Activated CD8-positive, alpha-beta memory T cell treated with anti-CD3 and anti-CD28 coated beads for 36 hours (primary cell): ENCODE data around the gene NTRK1. TPM values are rescaled to one million over a fixed set of nuclear protein-coding genes. Genes with fewer than 3 reads are reported as not detected.

ENCODE experiments used
- CTCF ChIA-PET: fragments of 350-600 bp; sonication (Branson Sonifier 250); formaldehyde crosslinking; loops from one replicate; lab custom pipeline; 2021; ENCODE audit warnings: antibody characterized with exemption; lab: Charles Lee
- POLR2A ChIA-PET: fragments of 350-600 bp; sonication (Branson Sonifier 250); formaldehyde crosslinking; loops from one replicate; lab custom pipeline; 2021; ENCODE audit warnings: antibody characterized with exemption; lab: Charles Lee
- total RNA-seq, 2 experiments: library from RNA; stranded (reverse); gene quantifications; one replicate each; pipeline ENCODE4 v1.2.3, GENCODE V29; 2021

NTRK1 gene
- total RNA-seq, 2 experiments from 2014 or later: 3.5 to 3.6 TPM

GRCh38 chr1:156847591-156848460 is 12.8 kb upstream of the NTRK1 start:
- POLR2A ChIA-PET: interaction anchor here (1.7 kb wide), 1 partner anchor 13 kb away, joined by 9 read pairs; the partner anchor contains the start of gene NTRK1
- CTCF ChIA-PET: interaction anchor here (1.2 to 3.0 kb wide), 7 partner anchors 9 to 158 kb away, joined by 3 to 17 read pairs (median 5); partner anchors contain the start of genes INSRR and NTRK1

DNA sequence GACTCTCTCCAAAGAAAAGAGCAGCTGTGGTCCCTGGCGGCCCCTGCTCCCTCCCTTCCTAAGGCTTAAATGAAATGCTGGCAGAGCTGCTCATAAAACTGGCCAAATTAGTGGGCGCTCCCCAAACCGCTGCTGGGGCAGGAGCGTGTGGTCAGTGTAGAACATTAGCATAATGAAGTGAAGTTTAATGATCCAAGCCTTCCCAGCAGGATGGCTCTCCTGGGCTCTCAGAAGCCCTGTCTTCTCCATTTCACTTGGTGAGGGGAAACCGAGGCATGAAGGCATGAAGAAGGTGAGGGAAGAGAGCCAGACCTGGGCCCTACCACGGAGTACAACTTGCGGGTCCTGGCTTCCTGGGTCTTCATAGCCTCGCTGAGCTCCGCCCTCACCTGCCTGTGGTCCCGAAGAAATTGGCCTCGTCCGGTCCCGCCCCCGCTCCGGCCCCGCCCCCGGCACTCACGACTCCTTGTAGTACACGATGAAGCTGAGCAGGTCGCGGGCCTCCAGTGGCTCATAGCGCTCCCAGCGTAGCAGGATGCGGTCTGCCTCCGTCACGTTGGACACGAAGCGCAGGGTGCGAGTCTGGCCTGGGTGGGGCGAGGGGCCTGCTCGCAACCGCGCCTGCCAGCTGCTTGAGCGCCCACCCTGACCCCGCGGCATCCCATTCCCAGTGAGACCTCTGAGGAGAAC is 12.1 kb upstream of the NTRK1 start:
- CTCF ChIA-PET: interaction anchor here (1.2 to 3.0 kb wide), 6 partner anchors 9 to 159 kb away, joined by 3 to 17 read pairs (median 6); partner anchors contain the start of genes INSRR and NTRK1
- POLR2A ChIA-PET: interaction anchor here (1.7 kb wide), 1 partner anchor 12 kb away, joined by 9 read pairs; the partner anchor contains the start of gene NTRK1

GRCh38 chr1:156849151-156849496 is 11.5 kb upstream of the NTRK1 start:
- POLR2A ChIA-PET: interaction anchor here (1.7 kb wide), 1 partner anchor 11 kb away, joined by 9 read pairs; the partner anchor contains the start of gene NTRK1
- CTCF ChIA-PET: interaction anchor here (1.2 to 3.0 kb wide), 5 partner anchors 9 to 159 kb away, joined by 3 to 17 read pairs (median 9); partner anchors contain the start of genes INSRR and NTRK1

DNA sequence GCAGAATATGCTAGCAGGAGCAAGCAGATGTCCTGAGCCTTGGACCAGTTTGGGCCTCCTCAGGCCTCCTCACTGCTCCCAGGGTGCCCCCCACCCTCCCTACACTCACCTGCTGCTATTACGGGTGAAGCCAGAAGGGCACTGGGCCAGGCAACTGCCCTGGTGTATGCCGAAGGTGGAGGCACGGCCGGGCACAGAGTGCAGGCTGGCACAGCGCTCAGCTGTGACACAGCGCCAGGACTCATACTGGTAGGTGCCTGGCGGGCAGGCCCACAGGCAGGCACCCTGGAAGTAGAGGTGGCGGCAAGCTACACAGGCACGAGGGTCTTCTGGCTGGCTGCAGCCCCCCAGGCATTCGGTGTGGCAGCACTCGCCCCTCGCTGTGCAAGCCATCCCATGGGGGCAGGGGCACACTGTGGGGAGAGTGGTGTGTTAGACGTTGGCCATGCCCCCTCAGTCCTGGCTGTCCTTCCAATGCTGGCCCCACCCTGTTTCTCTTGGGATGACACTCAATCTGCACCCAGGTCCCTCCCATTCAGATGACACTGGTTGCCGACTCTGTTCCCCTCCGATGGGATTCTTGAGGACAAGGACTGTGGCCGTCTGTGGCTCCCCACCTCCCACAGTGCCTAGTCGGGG is 8.8 kb upstream of the NTRK1 start:
- POLR2A ChIA-PET: no interaction called here
- CTCF ChIA-PET: interaction anchor here (0.8 to 1.2 kb wide), 2 partner anchors 10 to 13 kb away, joined by 3 to 4 read pairs; no protein-coding TSS in a partner anchor

- POLR2A ChIA-PET: no interaction called here
- CTCF ChIA-PET: interaction anchor here (0.8 to 1.2 kb wide), 3 partner anchors 9 to 55 kb away, joined by 3 to 4 read pairs (median 3); no protein-coding TSS in a partner anchor
These were observed 8.2 kb upstream of the NTRK1 start for GRCh38 chr1:156852418-156852874.

DNA sequence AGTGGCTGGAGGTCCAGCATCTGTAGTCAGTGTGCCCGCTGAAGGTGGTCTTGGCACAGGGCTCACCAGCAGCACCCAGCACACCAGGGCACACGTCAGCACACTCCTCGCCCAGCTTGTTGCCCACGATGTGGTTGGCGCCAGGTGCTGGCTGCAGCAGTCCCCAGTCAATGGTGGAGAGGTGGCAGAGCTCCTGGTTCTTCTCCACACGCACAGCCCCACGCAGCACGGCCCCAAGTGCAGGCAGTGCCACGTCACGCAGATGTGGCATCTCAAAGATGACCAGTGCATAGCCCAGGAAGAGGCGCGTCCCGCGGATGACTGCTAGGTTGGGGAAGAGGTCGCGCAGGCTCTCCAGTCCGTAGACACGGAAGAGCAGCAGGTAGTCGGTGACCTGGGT is 6.9 kb upstream of the NTRK1 start:
- POLR2A ChIA-PET: no interaction called here

DNA sequence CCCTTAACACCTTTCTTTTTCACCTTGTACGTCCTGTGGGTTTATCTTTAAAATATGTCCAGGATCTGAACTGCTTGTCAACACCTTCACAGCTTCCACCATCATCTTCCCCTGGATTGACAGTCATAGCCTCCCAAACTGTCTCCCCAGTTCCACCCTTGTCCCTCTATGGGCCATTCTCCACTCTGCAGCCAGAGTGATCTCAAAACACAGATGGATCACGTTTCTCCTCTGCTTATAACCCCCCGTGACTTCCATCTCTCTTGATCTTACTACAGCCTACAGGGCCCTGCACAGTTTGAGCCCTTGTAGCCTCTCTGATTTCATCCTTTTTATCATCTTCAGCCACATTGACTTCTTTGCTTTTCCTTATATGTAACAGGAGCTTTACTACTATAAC is 6.0 kb upstream of the NTRK1 start:
- ChIA-PET POLR2A (interaction anchor here (0.5 kb wide), 1 partner anchor 136 kb away, joined by 5 read pairs; no protein-coding TSS in a partner anchor), CTCF (interaction anchor here (1.6 to 2.2 kb wide), 2 partner anchors 16 kb away, joined by 6 to 8 read pairs; no protein-coding TSS in a partner anchor)

More for the DNA sequence above, 6.9 kb upstream of the NTRK1 start:
- CTCF ChIA-PET: interaction anchor here (1.2 to 1.6 kb wide), 2 partner anchors 15 to 57 kb away, joined by 3 to 6 read pairs; no protein-coding TSS in a partner anchor

DNA sequence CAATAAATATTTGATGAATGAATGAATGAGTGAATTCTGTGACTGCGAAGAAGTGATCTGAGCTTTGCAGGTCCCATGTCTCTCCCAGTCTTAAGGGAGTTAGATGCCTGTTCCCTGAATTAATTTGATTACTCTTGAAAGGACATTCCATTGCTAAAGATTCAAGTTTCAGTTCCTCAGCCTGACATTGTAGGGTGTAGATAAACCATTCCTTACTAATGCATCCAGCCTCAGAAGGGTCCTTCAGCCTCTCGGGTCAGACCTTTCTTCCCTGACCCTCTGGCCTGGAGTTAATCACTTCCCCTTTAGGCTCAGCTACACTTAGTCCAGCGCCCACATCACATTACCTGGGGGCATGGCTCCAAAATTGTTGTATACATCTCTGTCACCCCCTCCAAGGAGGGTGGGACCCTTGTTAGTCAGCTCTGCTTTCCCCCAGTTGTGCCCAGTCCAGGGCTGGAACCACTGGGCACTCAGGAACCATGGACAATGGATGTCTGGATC is 4.3 kb upstream of the NTRK1 start:
- CTCF ChIA-PET: interaction anchor here (1.0 to 2.2 kb wide), 3 partner anchors 17 to 129 kb away, joined by 3 to 8 read pairs (median 4); no protein-coding TSS in a partner anchor
- POLR2A ChIA-PET: no interaction called here

GRCh38 chr1:156857532-156857931 is 3.1 kb upstream of the NTRK1 start:
- CTCF ChIA-PET: interaction anchor here (1.1 to 5.0 kb wide), 3 partner anchors 9 to 55 kb away, joined by 3 to 96 read pairs (median 9); no protein-coding TSS in a partner anchor
- POLR2A ChIA-PET: no interaction called here

GRCh38 chr1:156858555-156858956 is 2.1 kb upstream of the NTRK1 start:
- CTCF ChIA-PET: interaction anchor here (0.6 to 5.0 kb wide), 6 partner anchors 10 to 169 kb away, joined by 3 to 96 read pairs (median 32); partner anchors contain the start of genes ISG20L2 and METTL25B
- POLR2A ChIA-PET: interaction anchor here (2.1 kb wide), 1 partner anchor 56 kb away, joined by 9 read pairs; no protein-coding TSS in a partner anchor

DNA sequence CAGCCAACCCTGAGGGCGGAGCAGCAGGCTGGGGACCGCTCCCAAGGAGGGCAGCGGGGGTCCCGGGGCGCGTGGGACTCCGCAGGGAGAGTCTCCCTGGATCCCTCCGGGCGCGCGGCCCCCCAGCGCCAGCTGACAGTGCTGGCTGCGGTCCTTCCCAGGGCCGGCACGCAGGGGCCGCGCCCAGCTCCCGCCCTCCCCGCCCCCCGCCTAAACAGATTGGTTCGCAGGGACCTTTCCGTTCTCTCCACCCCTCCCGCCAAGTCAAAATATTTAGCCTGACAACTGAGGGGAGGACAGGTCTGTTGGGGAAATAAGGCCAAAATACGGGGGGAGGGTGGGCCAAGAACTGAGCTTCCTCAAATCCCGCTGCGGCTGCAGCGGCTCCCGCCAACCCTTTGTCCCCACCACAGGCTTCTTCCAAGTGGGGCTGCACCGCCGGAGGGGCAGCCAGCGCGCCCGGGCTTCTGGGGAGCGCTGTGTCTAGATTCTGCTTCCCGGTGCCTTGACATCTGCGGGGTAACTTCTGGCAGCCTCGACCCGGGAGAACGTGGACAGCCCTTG is 1.6 kb upstream of the NTRK1 start, which contains the start of gene INSRR:
TSS of gene INSRR (minus strand) at position 159 of the 564 bp plus-strand sequence. CDS start 496 bp downstream, outside the sequence.
- CTCF ChIA-PET: interaction anchor here (0.8 to 5.0 kb wide), 21 partner anchors 10 to 235 kb away, joined by 3 to 96 read pairs (median 7); partner anchors contain the start of genes ISG20L2, METTL25B, MRPL24 and PEAR1
- POLR2A ChIA-PET: interaction anchor here (1.0 to 2.1 kb wide), 4 partner anchors 43 to 86 kb away, joined by 3 to 9 read pairs (median 5); partner anchors contain the start of gene SH2D2A

GRCh38 chr1:156859523-156860112 is 1.0 kb upstream of the NTRK1 start:
- ChIA-PET CTCF (interaction anchor here (0.7 to 5.0 kb wide), 35 partner anchors 9 to 236 kb away, joined by 3 to 96 read pairs (median 5); partner anchors contain the start of genes ISG20L2, METTL25B, MRPL24 and PEAR1), POLR2A (interaction anchor here (1.0 to 2.1 kb wide), 7 partner anchors 11 to 87 kb away, joined by 3 to 9 read pairs (median 5); partner anchors contain the start of gene SH2D2A)

GRCh38 chr1:156860113-156860627 is 495 bp upstream of the NTRK1 start:
- ChIA-PET CTCF (interaction anchor here (0.7 to 5.0 kb wide), 39 partner anchors 9 to 236 kb away, joined by 3 to 96 read pairs (median 5); partner anchors contain the start of genes ISG20L2, METTL25B, PEAR1 and SH2D2A), POLR2A (interaction anchor here (1.0 to 2.1 kb wide), 7 partner anchors 12 to 88 kb away, joined by 3 to 9 read pairs (median 5); partner anchors contain the start of gene SH2D2A)

- ChIA-PET CTCF (interaction anchor here (1.0 to 4.8 kb wide), 3 partner anchors 25 to 136 kb away, joined by 4 to 79 read pairs (median 40); partner anchors contain the start of genes ISG20L2 and METTL25B), POLR2A (no interaction called here)
These were observed 1.9 kb downstream of the NTRK1 start for GRCh38 chr1:156862584-156862983.

DNA sequence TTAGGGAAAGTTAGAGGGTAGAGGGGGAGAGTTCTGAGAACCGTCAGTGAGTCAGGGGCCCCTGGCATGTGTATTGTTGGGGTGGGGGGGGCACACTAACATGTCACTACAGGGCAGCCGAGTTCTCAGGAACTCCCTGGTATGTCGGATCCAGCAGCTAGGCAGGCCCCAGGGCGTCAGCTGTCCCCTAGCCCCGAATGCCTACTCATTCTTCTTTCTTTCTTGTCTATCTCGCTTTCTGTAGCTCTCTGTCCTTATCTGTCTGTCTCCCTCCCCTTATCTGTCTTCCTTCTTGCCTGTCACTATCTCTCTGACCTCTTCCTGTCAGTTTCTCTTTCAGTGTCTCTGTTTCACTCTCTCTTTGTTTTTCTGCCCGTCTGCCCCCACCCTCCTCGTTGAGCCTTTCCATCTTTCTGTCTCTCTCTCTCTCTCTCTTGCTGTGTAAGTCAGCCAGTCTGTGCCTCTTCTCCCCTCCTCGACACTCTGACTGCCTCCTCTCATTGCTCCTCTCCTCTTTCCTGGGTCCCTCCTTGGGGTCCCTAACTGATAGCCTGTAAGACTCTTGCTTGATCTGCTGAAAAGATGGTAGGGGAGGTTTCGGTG is 2.4 kb downstream of the NTRK1 start:
- POLR2A ChIA-PET: interaction anchor here (0.6 kb wide), 1 partner anchor 62 kb away, joined by 6 read pairs; no protein-coding TSS in a partner anchor
- CTCF ChIA-PET: interaction anchor here (1.0 to 4.8 kb wide), 3 partner anchors 26 to 136 kb away, joined by 4 to 79 read pairs (median 40); partner anchors contain the start of genes ISG20L2 and METTL25B
